ES-I3 (cell line): ENCODE results near the gene SEC14L5.
"Not testable (repeated sequence)": the region's sequence is repeated elsewhere in the genome, so short reads cannot be mapped to it uniquely, and the experiment has no call there.

ENCODE experiments used
- H3K36me3 ChIP-seq: 2 replicates; pipeline ENCODE4 v1.6.1; 2013; ENCODE audit warnings: mild to moderate bottlenecking, low read length, control low read depth, moderate library complexity; ENCODE audit not compliant: insufficient read depth
- H3K4me1 ChIP-seq: 2 replicates; pipeline ENCODE4 v1.6.1; 2013; ENCODE audit warnings: mild to moderate bottlenecking, control low read depth, low read length; ENCODE audit not compliant: insufficient read depth
- H3K9ac ChIP-seq: 2 replicates; pipeline ENCODE4 v1.6.1; 2013; ENCODE audit warnings: low read depth, mild to moderate bottlenecking, low read length, moderate library complexity
- H3K9me3 ChIP-seq: 2 replicates; pipeline ENCODE4 v1.6.1; 2013; ENCODE audit warnings: mild to moderate bottlenecking, low read length, moderate library complexity; ENCODE audit not compliant: control insufficient read depth, insufficient read depth

SEC14L5 gene

DNA sequence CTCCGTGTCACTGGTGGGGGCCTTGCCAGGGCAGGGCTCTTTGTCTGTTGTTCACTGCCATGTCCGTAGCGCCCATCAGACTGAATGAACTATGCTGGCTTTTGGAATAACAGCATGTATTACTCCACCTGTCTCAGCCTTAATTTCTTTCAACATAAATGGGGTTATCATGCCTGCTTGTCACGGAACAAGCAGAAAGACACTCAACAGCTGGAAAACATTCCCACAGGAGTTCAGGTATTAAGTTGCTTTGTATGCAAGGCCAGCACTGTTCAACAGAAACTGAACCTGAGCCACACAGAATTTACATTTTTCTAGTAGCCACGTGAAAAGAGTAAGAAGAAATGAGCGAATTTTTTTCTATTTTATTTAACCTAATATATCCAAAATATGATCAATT is 34.3 kb upstream of the SEC14L5 start:
- H3K36me3 ChIP-seq = peaks cover 7% of the 10 kb centered on the region; the same call in 1 of the 2 replicates
- 0 out of 2 replicates have a peak, but pooled peaks cover 5% of the 10 kb centered on the region for H3K9me3 ChIP-seq
- peaks cover 15% of the 10 kb centered on the region for H3K4me1 ChIP-seq
- no peak overlapping the region for H3K9ac ChIP-seq

DNA sequence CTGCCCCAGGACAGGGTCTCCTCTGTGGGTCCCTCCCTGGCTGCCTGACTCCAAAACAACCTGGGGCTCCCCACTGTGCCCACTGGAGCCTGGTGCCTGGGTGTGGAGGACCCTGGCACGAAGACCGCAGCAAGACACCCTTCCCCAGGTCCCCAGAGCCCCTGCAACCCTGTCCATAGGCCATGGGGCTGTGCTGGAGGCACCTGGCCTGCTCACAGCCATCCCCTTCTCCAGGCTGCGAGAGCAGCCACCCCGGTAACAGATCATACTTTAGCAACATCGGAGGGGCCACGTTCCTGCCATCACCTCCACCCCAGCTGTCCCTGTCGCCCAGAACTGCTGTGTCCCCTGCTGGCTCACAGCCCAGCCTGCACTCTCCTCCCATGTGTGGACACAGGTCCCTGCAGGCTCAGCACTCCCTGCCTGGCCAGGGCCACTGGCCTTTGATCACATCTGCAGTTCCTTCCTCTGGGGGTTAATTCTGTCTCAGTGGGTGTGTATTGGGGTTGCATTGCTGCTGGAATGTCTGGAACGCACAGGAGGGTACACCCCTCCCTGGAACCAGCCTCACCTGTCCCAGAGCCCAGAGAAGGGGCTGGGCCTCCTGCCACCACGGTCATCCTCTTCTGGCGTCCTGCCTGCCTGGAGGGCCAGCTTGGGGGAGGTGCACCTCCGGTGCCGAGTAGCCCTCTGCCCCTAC is 33.4 kb upstream of the SEC14L5 start:
- Histone ChIP-seq H3K4me1 (peaks cover 15% of the 10 kb centered on the region), H3K36me3 (peaks cover 7% of the 10 kb centered on the region; the same call in 1 of the 2 replicates), H3K9ac (no peak overlapping the region), H3K9me3 (0 out of 2 replicates have a peak, but pooled peaks cover 5% of the 10 kb centered on the region)

DNA sequence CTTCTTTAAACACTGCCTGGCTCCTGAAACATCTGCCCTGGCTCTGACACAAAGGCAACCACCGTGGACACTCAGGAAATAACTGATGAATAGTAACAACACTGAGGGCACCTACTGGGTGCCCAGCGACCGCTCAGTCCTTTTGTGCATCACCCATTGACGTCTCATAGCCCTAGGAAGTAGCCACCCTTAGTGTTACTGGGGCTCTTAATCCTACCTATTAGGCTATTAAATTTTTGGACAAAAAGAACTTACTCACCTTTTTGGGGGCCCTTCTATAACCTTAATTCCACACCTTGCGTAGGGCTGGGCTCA is 32.9 kb upstream of the SEC14L5 start:
- H3K9me3 ChIP-seq = 0 out of 2 replicates have a peak, but pooled peaks cover 5% of the 10 kb centered on the region
- peaks cover 7% of the 10 kb centered on the region; the same call in 1 of the 2 replicates for H3K36me3 ChIP-seq
- H3K9ac ChIP-seq = no peak overlapping the region
- H3K4me1 ChIP-seq = peaks cover 15% of the 10 kb centered on the region

DNA sequence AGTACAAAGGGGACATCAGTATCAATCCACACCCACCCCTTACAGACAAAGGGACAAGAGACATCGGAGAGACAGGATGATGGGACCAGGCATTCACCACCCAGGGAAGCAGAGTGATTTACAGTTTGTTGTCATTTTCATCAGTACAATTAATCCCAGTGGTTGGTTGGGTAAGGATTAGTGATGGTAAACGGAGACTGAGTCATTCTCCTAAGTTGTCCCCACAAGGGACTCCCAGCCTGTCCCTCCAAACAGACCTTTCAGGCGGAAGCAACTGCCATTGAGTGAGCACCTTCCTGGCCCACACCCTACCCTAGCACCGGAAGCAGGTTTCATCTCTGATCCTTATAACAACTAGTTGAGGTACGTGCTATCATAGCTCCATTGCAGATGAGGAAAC is 32.3 kb upstream of the SEC14L5 start:
- H3K4me1 ChIP-seq = peaks cover 15% of the 10 kb centered on the region
- peaks cover 7% of the 10 kb centered on the region; the same call in 1 of the 2 replicates for H3K36me3 ChIP-seq
- H3K9ac ChIP-seq = no peak overlapping the region
- 0 out of 2 replicates have a peak, but pooled peaks cover 5% of the 10 kb centered on the region for H3K9me3 ChIP-seq

DNA sequence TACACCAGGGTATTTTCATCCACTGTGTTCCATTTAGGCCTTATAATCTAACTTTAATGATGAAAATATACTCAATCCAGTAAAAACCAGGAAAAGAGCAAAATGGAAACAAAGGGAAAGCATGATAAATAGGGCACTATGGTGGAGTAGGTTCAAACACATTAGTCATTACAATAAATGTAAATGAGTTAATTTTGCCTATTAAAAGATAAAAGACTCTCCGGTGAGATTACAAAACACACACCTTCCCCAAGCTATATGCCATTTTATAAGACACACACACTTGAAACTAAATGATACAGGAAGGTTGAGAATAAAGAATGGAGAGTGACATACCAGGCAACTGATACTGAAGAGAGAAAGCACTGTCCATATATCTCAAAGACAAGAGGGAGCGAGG is 31.2 kb upstream of the SEC14L5 start:
- 0 out of 2 replicates have a peak, but pooled peaks cover 5% of the 10 kb centered on the region for H3K9me3 ChIP-seq
- peaks cover 15% of the 10 kb centered on the region for H3K4me1 ChIP-seq
- H3K9ac ChIP-seq = no peak overlapping the region
- H3K36me3 ChIP-seq = peaks cover 7% of the 10 kb centered on the region; the same call in 1 of the 2 replicates

DNA sequence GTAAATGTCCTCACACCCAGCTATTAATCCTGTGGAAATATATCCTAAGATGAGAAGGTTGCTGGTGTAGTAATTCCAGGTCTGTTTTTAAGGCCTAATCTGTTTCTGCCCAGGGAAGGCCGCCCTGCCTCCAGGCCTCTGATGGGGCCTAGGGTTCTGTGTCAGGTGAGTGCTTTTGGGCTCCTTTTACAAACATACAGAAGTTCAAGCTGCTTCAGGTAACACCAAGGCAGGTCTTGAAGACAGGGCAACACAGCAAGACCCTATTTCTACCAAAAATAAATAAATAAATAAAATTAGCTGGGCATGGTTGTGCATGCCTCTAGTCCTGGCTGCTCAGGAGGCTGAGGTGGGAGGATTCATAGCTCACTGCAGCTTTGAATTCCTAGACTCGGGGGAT is 30.5 kb upstream of the SEC14L5 start:
- H3K36me3 ChIP-seq = peaks cover 7% of the 10 kb centered on the region; the same call in 1 of the 2 replicates
- H3K9me3 ChIP-seq = 0 out of 2 replicates have a peak, but pooled peaks cover 5% of the 10 kb centered on the region
- peaks cover 15% of the 10 kb centered on the region for H3K4me1 ChIP-seq
- H3K9ac ChIP-seq = no peak overlapping the region

DNA sequence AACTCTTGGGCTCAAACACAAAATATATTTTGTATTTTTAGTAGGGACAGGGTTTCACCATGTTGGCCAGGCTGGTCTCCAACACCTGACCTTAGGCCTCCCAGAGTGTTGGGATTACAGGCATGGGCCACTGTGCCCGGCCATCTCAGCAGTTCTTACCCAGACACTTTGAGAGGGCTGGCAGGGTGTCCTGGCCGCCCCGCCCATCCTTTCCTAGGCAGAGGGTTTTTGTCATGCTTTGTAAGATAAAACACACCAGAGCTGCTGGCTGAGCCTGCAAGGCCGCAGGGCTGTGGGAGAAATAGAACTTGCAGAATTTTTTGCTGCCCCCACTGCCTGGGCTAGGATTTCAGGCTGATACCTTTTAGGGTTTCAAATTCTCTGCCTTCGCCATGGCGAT is 29.9 kb upstream of the SEC14L5 start:
- H3K9ac ChIP-seq = no peak overlapping the region
- peaks cover 7% of the 10 kb centered on the region; the same call in 1 of the 2 replicates for H3K36me3 ChIP-seq
- 0 out of 2 replicates have a peak, but pooled peaks cover 5% of the 10 kb centered on the region for H3K9me3 ChIP-seq
- peaks cover 15% of the 10 kb centered on the region for H3K4me1 ChIP-seq

DNA sequence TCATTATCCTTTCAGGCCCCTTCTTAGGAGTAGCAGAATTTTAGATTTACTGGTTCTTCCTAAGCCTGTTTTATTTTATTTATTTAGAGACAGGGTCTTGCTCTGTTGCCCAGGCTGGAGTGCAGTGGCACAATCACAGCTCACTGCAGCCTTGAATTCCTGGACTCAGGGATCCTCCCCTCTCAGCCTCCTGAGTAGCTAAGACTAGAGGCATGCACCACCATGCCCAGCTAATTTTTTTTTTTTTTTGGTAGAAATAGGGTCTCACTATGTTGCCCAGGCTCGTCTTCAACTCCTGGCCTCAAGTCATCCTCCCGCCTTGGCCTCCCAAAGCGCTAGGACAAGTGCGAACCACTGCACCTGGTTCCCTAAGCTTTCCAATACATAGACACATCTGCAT is 28.5 kb upstream of the SEC14L5 start:
- H3K9me3 ChIP-seq, H3K9ac ChIP-seq, H3K36me3 ChIP-seq: not testable (repeated sequence)
- H3K4me1 ChIP-seq = peaks cover 13% of the 10 kb centered on the region

DNA sequence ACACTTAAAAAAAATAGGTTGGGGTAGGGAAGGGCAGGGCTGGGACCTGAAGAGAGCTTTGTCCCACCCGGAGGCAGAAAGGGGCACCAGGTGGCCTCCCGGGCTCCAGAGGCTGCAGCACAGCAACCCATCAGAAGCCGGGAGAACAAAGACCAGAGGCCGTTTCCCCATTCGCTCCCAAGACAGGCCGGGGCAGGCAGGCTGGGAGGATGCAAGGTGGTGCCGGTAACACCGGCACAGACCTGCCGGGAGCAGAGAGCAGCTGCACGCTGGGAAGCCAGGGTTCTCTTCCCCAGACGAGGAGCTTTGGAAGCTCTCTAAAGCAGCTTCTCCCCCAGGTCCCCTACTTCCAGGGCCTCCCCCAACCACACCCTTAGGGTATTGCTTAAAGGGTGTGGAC is 26.7 kb upstream of the SEC14L5 start:
- H3K9me3 ChIP-seq = 0 out of 2 replicates have a peak, but pooled peaks cover 5% of the 10 kb centered on the region
- no peaks in the 10 kb centered on the region; the same call in 1 of the 2 replicates for H3K4me1 ChIP-seq
- peaks cover 7% of the 10 kb centered on the region for H3K36me3 ChIP-seq
- H3K9ac ChIP-seq = no peak overlapping the region

DNA sequence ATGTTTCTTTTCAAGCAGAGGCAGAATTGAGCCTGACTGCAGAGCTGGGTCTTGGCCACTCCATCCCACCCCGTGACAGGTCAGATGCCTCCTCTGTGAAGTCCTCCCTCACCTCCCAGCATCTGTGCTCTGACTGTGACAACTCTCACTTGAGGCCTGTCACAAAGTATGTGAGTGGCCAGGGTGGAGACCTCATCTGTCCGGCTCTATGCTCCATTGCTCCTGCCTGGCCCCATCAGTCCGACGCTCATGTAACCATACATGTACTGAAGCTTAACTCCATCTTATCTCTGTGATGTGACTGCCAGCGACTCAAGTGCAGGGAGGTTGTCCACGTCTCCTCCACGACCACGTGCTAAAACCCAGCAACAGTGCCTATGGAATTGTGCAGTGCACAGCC is 24.7 kb upstream of the SEC14L5 start:
- H3K36me3 ChIP-seq = no peaks in the 10 kb centered on the region; the same call in 1 of the 2 replicates
- H3K9ac ChIP-seq = no peak overlapping the region
- no peaks in the 10 kb centered on the region for H3K9me3 ChIP-seq
- H3K4me1 ChIP-seq = peaks cover 4% of the 10 kb centered on the region; the same call in 1 of the 2 replicates

DNA sequence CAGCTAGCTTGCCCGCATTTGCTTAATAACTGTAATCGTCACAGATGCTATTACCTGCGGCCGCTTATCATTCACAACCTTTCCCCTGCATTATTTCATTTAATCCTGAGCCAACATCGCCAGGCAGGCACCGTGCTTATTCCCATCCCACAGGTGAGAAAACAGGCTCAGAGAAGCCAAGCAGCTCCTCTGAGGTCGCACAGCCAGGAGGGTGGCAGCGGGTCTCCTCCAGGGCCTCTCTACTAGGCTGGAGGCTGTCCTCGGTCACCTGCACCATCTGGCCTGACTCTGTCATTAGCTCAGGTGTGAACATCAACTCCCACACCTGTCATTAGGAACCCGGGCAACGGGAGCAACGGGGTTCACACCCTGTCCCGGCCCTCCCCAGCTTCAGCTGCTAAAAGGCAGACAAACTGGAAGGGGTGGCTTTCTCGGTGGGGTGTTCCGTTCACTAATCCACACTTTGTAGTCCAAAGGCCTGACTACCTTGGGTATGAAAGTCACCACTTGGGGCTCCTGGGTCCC is 24.2 kb upstream of the SEC14L5 start:
- no peak overlapping the region for H3K9ac ChIP-seq
- peaks cover 4% of the 10 kb centered on the region; the same call in 1 of the 2 replicates for H3K4me1 ChIP-seq
- H3K36me3 ChIP-seq = no peaks in the 10 kb centered on the region; the same call in 1 of the 2 replicates

DNA sequence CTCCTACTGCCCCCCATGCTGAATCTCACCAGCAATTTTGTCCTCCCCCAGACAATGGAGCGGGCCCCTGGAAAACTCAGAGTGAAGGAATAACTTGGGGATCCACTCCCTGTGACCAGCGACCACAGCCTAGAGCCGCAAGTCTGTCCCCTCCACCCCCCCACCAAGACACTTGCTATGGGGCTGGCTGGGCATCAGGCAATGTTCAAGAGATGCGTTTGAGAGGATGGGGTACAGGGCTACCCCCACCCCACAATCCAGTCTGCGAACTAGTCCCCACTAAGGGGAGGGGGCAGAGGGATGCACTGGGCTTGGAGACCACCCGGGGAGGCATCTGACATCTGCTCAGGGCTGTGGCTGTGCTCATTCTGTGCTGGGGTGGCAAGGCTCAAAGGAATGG is 23.5 kb upstream of the SEC14L5 start:
- no peaks in the 10 kb centered on the region for H3K9me3 ChIP-seq
- H3K9ac ChIP-seq = no peak overlapping the region
- H3K4me1 ChIP-seq = peaks cover 4% of the 10 kb centered on the region; the same call in 1 of the 2 replicates
- no peaks in the 10 kb centered on the region; the same call in 1 of the 2 replicates for H3K36me3 ChIP-seq

More for the DNA sequence above, 24.2 kb upstream of the SEC14L5 start:
- H3K9me3 ChIP-seq = no peaks in the 10 kb centered on the region

DNA sequence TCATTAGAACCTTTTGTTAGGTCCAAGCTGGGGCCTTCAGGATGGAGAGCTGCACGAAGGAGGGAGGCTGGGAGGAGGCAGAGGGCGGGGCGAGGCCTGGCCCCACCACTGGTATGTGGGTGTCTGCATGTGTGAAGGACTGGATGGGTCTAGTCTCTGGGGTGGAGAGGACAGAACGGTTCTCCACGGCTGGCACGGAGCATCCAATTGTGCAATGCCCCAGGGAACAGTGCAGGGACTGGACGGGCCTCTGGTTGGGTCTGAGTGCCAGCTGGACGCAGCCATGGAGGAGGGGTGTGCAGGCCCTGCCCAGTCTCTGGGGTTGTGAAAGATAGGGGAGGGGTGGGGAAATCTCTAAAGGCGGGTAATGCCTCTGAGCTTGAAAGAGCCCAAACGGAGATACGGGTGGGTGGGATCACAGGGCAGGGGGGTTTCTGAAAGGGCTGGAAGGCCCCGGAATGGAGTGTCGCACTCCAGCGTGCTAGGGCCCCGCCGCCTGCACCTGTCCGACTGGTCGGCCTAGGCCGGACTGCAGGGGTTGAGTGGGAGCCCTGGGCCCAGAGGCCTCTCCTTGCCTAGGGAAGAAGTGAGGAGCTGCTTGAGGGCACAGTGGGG is 22.8 kb upstream of the SEC14L5 start:
- peak overlapping the region; percentile 68; the same call in 1 of the 2 replicates for H3K9ac ChIP-seq
- H3K4me1 ChIP-seq = peaks cover 4% of the 10 kb centered on the region; the same call in 1 of the 2 replicates
- no peaks in the 10 kb centered on the region; the same call in 1 of the 2 replicates for H3K36me3 ChIP-seq
- H3K9me3 ChIP-seq = no peaks in the 10 kb centered on the region

DNA sequence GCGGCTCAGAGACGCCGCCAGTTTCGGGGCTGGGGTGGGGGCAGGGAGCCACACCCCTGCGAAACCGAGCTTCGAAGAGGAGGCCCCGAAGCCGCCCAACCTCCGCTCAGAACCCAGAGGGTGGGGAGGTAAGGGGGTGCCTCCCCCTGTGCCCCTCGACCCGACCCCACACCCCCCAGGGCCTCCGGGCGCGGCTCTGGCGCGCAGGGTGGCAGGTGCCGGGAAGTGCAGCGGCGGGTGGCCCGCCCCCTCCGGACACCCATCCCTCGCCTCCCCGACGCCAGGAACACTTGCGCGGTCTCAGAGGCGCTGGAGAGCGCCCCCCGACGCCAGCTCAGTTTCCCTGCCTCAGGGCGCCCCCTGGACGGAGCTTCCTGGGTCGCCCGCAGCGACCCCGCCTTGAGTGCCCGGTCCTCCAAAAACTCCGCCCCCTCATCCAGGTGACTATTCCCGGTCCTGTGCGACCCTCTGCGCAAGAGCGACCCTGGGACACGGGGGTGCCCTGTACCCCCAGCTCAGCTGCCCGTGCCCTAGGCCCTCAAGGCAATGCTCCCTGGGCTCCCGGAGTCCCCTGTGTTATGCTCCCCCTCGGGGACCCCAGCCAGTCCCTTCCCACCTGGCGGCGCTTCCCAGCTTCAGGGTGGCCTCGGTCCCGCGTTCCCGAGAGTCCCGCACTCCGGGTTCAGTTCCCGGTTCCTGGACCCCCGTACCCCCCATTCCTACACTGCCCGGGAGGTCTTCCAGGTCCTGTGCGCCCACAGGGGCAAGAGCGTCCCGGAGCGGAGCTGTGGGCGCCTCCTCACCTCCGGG is 21.7 kb upstream of the SEC14L5 start:
- Histone ChIP-seq H3K9ac (peak overlapping the region; percentile 68), H3K4me1 (peaks cover 14% of the 10 kb centered on the region), H3K36me3 (no peaks in the 10 kb centered on the region; the same call in 1 of the 2 replicates), H3K9me3 (no peaks in the 10 kb centered on the region)
